ENCODE results near the gene ORC2.
A peak's percentile ranks its signal among the peaks of the same experiment; 100 is the strongest.
"Not testable (repeated sequence)": the region's sequence is repeated elsewhere in the genome, so short reads cannot be mapped to it uniquely, and the experiment has no call there.

Gene ORC2

DNA sequence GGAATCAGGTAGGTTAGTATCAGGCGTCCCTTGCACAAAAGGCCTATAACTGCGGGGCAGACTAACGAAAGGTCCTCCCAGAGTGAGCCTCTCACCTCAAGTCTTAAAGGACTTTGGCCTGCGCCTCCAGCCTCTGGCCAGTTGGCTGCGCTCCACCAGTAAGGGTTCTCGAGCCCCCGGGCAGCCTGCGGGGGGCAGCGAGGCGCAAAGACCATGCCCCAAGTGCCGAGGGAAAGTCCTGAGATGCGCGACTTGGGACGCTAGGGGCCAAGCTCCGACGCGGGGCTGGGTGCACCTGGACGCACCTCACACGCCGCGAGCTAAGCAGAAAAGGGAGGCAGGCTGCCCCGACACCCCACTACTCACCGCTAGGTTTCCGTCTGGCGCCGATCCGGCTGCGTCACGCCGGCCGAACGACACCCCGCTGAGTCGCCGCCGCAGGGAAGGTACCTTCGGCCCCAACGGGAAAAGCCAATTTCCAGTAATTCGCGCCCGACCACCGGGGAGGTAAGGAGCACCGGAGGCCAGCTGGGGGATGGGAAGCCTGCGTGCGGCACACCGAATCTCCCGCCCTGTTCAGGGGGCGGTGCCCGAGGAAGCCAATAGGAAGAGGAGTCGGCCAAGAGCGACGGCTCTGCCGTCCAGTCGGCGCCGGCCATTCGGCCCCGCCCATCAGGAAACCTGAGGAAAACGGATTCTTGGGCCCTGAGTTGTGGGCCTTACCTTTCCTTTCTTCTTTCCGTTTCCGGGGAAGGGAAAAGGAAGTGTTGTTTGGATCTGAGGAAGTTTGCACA lies at the start of gene ORC2:
TSS of gene ORC2 (minus strand) at position 537 of the 794 bp plus-strand sequence. CDS start 5,537 bp downstream, outside the sequence.
- peak; percentile 98 for DNase-seq

DNA sequence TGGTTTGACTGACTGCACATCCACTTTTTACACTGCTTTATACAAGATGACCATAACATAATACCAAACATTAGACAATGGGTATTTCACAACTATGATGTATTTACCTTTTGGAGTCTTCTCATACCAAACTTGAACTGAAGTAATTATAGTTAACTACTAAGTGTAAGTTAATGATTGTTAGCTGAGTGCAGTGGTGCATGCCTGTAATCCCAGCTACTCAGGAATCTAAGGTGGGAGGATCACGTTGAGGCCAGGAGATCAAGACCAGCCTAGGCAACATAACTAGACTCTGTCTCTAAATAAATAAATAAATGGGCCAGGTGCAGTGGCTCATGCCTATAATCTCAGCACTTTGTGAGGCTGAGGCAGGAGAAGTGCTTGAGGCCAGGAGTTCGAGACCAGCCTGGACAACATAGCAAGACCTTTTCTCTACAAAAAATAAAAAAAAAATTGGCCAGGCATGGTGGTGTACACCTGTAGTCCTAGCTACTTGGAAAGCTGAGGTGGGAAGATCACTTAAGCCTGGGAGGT lies 44.9 kb upstream of the ORC2 start:
- DNase-seq: no peak

DNA sequence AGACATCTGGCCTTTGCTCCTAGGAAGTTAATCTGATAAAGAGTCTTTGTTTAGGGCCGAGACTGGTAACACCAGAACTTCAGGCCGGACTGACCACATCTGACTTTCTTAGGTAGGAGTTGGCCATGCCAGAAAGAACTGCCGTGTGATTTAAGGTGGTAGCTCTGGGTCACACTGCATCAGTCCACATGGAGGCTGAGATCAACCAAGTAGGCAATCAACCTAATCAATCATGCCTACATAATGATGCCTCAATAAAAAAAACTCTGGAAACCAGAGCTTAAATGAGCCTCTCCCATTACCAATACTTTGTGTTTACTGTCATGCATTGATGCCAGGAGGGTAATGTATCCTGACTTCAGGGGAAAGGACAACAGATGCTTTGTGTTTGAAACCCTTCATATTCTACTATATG lies 44.1 kb upstream of the ORC2 start:
- DNase-seq: no peak

DNA sequence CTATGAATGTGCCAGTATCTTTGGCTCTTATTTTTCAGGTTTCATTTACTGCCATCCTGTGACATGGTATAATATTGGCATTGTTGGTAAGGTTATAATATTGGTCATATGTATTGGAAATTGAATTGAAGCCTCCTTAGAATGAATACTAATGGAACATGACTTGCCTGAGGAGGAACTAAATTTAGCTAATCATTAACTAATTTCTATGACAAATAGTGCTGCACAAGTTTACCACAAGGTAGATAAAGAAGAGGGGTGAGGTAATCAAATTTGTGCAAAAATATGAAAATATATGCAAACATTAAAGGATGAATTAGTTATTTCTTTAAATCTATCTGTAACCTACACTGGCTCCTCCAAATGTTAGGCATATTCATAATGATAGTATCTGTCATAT lies 43.2 kb upstream of the ORC2 start:
- no peak for DNase-seq

DNA sequence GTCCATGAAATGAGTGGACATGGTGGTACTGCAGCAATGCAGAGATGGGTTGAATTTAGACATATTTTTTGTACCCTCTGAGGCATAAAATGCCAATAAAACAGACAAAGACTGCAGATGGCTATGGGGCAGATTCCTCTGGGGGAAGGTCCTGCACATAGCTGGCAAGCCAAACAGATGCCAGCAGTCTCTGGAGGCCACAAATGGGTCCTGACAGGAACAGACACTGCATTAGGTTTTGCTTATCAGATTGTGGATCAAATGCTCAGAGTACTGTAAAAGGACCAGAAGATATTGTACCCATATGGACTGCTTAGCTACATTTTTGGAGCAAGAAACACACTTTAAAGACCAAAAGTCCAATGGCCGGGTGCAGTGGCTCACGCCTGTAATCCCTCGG lies 40.9 kb upstream of the ORC2 start:
- DNase-seq: no peak

DNA sequence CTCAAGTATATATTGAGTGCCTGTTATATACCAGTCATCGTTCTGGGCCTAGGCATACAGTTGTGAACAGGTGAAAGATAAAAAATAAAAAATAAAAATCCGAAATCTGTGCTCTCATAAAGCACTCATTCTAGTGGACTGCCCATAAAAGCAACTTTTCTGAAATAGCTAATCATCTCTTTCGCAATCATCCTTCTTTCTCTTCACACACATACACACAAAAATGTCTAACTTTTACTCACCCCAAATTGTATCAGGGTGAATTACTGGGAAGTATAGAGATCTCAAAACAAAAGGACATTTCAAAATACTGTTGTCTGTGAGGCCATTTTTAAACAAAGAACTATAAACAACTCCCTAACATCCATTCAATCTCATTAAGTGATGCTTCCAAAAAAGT lies 29.6 kb upstream of the ORC2 start:
- no peak for DNase-seq

DNA sequence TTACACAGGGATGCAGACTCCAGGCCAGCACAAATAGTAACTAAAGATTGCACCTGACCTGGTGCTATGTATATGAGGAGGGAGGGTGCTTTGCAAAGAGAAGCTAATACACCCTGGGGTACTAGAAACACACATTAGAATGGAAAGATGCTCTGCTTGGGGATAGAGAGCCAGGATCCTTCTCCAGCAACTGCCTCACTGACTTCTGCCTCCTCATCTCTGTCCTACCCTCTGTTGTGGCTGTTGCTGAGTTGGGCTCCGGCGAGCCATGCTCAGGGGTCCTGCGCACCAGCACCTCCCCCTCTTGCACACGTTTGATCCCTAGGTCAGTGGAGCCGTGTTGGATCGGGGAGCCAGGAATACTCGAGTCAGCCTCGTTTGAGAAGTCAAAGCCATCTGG lies 23.7 kb upstream of the ORC2 start:
- no peak for DNase-seq

DNA sequence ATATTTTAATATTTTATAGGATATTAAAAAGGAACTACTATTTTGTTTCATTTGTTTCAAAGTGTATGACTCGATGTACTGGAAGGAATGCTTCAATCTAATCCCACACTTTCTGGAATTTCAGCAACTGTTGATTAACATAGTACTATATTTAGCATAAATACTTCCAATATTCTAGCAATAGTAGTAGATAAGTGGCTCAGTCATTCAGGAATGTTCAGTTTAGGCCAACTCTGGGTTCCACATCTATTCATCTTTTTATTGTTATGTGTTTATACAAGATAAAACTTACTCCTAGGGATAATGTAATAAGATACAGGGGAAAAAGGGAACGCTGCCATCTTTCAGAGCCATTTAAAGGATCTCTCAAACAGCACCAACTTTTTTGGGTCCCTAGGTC lies 22.3 kb upstream of the ORC2 start:
- DNase-seq: no peak

DNA sequence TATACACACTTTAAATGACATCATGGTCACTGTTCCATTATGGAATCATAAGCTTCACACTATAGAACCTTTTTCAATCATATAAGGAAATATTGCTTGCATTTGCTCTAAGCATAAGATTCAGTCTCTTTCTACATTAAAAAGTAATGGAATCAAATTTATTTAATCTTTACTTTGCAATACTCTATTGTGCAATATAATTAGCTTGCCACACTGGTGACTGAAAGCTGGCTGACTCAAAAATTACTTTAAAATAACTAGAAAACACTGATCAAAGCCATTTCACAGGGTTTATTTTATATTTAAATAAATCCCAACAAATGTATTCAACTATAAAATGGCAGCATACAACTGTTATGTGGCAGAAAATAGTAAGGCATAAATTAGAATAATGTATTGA lies 13.2 kb upstream of the ORC2 start:
- no peak for DNase-seq

DNA sequence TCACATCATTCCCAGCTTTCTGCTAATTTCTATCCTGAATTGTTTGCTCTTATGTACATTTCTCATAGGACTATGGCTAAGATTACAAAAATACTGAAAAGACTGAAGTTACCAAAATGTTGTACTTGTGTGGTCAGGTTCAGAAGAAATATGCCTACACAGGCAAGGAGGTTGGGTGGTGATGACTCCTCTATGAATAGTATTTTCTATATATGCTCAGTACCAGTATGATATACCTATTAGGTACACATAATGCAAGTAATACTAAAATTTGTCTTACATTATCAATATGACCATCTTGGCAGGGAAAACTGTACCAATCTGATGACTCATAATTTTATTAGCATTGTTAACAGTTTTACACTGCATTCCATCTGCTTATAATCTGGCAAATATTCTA lies 12.2 kb upstream of the ORC2 start:
- no peak for DNase-seq

DNA sequence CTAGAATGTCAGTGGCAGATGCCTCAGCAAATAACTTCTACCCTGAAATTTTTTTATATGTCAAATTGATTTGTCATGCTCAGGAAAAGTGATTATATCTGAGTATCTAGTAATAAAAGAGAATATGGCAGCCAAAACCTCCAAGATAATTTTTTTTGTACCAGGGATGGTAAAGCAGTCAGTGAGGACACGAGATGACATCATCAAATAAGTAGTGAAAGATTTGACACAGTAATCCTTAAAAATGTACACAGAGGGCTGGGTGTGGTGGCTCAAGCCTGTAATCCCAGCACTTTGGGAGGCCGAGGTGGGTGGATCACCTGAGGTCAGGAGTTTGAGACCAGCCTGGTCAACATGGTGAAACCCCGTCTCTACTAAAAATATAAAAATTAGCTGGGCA lies 6.6 kb upstream of the ORC2 start:
- DNase-seq: not testable (repeated sequence)

DNA sequence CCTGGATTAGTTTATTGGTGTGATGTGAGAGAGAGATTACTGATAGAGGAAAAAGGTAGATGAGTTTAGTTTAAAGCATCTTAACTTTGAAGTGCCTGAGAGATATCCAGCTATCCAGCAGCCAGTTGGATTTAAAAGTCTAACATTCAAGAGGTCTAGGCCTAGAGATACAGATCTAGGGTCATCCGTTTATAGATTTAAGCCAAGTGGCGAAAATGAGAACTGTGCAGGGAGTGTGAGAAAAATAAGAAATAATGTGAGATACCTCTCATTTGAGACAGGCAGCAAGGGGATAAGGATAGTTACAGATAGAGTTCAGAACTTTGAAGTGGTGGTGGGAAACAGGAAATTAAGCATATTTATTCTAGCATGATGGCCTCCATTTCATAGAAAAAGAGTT lies 5.3 kb upstream of the ORC2 start:
- DNase-seq: no peak

DNA sequence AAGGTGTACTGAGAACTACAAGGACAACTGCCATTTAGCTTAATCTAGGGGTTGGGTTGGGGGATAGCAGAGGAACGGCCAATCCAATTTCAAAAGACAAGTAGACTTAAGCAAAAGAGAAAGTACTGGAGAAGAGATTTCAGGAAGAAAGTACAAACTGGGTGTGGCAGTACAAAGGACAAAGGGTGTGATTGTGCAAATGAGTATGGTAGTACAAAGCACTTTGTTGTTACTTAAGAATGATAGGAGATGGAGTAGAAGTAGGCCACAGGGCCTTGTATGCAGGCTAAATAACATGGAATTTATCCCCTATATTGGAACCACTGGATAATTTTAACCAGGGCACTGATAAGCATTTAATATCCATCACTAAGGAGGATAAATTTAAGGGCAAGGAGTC lies 4.7 kb upstream of the ORC2 start:
- DNase-seq: no peak

DNA sequence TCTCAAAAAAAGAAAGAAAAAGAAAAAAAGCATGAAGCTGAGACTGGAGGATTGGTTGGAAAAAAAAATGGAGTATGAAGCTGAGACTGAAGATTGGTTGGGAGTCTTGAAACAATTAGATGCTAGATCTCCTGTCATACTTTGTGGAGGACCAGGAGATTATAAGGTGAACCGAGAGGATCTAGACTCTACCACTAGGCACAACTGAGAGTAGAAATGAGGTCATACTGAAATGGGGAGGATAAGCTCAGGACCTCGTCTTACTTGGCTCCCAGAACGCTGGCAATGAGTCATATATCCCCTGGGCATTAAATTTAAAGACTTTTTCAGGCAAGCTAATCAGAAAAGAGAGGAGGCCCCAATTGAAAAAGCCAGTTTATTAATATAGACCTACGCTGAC lies 3.3 kb upstream of the ORC2 start:
- no peak for DNase-seq

DNA sequence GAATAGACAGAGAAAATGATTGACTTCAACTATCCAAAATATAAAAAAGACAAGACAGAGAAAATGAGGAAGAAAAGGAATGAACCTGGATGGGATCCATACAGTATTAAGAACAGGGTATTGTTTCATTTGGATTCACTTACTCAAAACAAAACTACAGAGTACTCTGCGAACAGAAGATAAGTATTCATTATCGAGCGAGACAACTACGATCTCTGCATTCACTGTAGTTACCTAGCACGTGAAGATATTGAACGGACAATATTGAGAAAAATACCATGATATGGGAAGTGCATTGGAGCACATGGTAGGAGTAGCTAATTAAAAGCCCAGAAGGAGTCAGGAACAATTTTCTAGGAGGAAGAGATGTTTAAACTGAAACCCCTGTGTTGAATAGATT lies 1.0 kb upstream of the ORC2 start:
- no peak for DNase-seq

DNA sequence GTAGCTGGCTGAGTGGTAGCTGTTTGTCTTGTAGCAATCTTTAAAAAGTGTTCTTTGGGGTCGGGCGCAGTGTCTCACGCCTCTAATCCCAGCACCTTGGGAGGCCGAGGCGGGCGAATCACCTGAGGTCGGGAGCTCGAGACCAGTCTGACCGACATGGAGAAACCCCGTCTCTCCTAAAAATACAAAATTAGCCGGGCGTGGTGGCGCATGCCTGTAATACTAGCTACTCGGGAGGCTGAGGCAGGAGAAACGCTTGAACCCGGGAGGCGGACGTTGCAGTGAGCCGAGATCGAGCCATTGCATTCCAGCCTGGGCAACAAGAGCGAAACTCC lies 425 bp upstream of the ORC2 start:
- not testable (repeated sequence) for DNase-seq

DNA sequence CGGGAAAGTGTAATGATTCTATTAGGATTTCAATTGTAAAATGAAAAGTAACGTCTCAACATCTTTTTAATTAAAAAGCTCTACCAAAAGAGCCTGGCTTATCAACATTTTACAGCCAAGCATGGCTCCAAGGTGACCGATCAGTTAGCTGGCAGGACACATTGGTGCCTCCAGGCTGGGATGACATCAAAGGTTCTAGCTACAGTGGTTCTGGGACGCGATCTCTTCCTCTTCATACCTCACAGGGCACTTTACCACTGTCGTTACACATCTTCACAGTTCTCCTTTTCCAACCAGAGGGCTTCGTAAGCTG lies 693 bp downstream of the ORC2 start:
- no peak for DNase-seq

DNA sequence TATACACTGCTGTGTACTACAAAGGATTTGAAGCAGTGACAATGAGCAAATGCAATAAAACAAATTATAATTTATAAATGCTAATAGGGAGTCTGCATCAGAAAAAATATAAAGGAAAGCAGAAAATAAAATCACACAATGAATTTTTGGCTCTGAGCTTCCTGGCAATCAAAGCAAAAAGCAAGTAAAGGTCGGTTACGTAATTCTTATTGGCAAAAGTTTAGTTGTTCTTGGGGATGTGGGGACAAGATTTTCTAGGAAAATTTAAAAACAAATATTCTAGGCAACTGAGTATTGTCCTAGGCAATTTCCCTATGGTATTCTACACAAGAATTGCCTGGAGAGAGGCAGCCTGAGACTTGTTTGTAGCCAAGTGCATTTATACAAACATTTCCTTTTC lies 1.8 kb downstream of the ORC2 start:
- DNase-seq: no peak

DNA sequence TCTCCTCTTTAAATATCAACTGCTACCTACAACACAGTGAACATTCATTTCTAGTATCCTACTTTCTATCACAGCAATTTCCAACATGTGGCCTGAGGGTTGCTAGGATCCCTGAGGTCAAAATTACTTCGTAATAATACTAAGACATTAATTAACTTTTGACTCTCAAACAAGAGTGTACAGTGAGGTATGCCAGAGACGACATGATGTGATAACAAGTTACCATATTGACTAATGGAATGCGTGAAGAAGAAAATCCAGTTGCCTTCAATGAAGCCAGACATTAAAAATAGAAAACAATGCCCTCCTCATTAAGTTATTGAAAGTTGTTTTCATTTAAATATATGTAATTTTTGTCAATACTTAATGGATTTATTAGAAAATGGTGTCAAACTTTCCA lies 13.1 kb downstream of the ORC2 start:
- no peak for DNase-seq

DNA sequence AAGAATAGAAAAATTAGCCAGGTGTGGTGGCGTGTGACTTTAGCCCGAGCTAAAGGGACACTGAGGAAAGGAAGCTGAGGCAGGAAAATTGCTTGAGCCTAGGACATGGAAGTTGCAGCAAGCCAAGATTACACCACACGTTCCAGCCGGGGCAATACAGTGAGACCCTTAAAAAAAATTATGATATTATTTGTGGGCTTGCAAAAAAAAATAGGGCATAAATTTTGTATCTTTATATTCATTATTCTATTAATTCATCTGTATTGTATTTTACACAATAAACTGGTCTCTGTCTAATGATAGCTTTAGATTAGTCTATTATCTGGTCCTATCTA lies 18.1 kb downstream of the ORC2 start:
- no peak for DNase-seq

DNA sequence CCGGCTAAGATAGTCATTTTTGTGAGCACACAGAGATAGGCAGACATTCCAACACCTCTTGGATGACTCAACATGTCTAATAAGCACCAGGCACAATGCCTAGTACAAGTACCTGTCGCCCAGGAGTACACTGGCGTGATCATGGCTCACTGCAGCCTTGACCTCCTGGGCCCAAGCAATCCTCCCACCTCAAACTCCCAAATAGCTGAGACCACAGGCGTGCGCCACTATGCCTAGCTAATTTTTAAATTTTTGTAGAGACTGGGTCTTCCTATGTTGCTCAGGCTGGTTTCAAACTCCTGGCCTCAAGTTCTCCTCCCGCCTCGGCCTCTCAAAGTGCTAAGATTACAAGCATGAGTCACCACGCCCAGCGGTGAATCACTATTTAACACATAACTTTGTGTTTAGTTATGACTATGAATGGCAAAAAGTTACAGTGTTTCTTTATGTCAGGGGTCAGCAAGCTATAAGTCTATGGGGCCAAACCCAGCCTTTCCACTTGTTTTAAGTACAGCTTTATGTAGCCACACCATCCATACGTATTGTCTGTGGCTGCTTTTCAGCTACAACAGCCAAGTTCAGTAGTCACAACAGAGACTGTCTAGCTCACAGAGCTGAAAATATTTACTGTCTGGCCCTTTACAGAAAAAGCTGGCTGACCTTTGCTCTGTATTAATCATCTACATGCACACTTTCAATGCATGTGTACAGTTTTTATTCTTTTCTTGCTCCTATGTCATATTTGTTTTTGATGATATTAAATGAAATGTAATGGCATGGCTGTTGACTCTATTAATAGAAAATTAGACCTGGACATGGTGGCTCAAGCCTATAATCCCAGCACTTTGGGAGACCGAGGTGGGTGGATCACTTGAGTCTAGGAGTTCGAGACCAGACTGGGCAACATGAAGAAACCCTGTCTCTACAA lies 18.7 kb downstream of the ORC2 start:
- DNase-seq: no peak

DNA sequence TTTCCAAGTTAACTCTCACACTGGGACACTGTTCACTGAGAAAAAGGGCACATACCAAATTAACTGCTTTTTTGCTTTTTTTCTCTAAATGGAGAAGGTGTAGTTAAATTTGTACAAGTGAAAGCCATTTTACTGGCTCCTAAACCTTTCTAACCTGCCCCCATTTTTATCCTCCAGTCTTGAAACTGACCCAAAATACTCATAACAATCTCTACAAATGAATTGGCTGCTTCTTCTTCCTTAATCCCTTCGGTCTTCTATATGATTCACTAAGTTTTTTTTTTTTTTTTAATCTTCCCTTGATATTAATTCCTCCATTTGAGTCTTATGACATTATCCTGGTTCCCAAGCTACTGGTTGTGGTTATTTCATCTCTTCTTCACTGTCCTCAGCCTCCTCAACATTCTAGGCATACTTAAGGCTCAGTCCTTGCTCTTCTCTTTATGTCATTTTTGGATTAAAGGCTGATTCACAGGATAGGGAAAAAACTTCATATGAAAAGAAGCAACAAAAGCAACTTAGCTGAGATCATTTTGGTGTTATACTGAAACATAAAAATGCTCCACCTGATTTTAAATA lies 19.8 kb downstream of the ORC2 start:
- no peak for DNase-seq

DNA sequence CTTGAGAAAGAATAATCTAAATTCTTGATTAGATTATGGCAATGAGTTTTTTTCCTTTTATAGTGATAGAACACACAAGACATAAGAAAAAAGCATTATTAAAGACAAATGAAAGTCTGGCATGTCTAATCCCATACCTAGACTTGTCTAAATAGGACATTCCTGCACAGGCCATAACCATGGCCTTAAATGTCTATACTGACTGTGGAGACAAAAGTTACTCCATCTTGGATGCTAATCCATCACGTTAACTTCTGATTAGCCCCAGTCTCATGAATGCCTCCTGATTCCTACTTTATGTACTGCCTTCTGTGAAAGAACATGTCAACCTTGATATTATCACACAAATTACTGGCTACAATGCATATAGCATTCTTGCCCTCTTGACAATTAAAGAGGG lies 23.6 kb downstream of the ORC2 start:
- DNase-seq: no peak
